Naive thymus-derived CD8-positive, alpha-beta T cell (primary cell): ENCODE results near the gene RTN1. TPM values are rescaled to one million over a fixed set of nuclear protein-coding genes. Genes with fewer than 3 reads are reported as not detected.

Experiments
- ATAC-seq, 2 donors: fragments of 150-1000 bp; cut with Tn5 transposase in 1 of 2; sonication (Bioruptor Pico), chemical (Tn5 transposase) in 1 of 2; 1 replicate in 1 of 2; 2 replicates in 1 of 2; pipeline ENCODE4 v1.10.0; 2021; ENCODE audit warnings: mild to moderate bottlenecking in 2 of 2, moderate library complexity in 2 of 2
- POLR2A ChIA-PET: fragments of 350-600 bp; sonication (Branson Sonifier 250); formaldehyde crosslinking; loops from one replicate; lab custom pipeline; 2021; ENCODE audit warnings: antibody characterized with exemption; lab: Charles Lee
- DNase-seq, 10 donors: peaks; one replicate each; pipeline versions ENCODE4 v3.0.0 to v3.0.0-alpha.2; 2020 to 2022
- H3K27ac Mint-ChIP-seq, 10 donors: one replicate each; pipeline ENCODE4 v1.8.0; 2020 to 2022; ENCODE audit warnings: mild to moderate bottlenecking in 10 of 10, mixed read lengths in 10 of 10, moderate library complexity in 4 of 10, inconsistent platforms in 1 of 10
- H3K27me3 Mint-ChIP-seq, 5 donors: one replicate each; pipeline ENCODE4 v1.8.0; 2021 to 2022; ENCODE audit warnings: mixed read lengths in 5 of 5
- H3K36me3 Mint-ChIP-seq, 3 donors: one replicate each; pipeline ENCODE4 v1.8.0; 2020 to 2022; ENCODE audit warnings: mixed read lengths in 3 of 3, mild to moderate bottlenecking in 2 of 3, inconsistent platforms in 1 of 3
- H3K4me1 Mint-ChIP-seq, 4 donors: one replicate each; pipeline ENCODE4 v1.8.0; 2021 to 2022; ENCODE audit warnings: mixed read lengths in 4 of 4
- H3K4me3 Mint-ChIP-seq, 10 donors: one replicate each; pipeline ENCODE4 v1.8.0; 2020 to 2022; ENCODE audit warnings: mild to moderate bottlenecking in 10 of 10, mixed read lengths in 10 of 10, moderate library complexity in 6 of 10, inconsistent platforms in 1 of 10
- H3K9me3 Mint-ChIP-seq, 9 donors: one replicate each; pipeline ENCODE4 v1.8.0; 2020 to 2022; ENCODE audit warnings: mixed read lengths in 9 of 9, mild to moderate bottlenecking in 3 of 9, inconsistent platforms in 1 of 9, moderate library complexity in 1 of 9
- polyA plus RNA-seq, 3 donors: library from polyadenylated mRNA; unstranded; fragments of 300-500 nt; fragmentation: Illumina TruSeq; gene quantifications; one replicate each; pipeline ENCODE4 v1.2.3, GENCODE V29; 2021
- total RNA-seq, 8 experiments: library from RNA in 2 of 8; stranded (reverse) in 2 of 8; gene quantifications; one replicate each; pipeline ENCODE4 v1.2.3 and lab custom pipeline; 2021 to 2026

The RTN1 gene
- total and polyA plus RNA-seq, 5 experiments from 2014 or later, result 0.10 TPM; not detected in 4

DNA sequence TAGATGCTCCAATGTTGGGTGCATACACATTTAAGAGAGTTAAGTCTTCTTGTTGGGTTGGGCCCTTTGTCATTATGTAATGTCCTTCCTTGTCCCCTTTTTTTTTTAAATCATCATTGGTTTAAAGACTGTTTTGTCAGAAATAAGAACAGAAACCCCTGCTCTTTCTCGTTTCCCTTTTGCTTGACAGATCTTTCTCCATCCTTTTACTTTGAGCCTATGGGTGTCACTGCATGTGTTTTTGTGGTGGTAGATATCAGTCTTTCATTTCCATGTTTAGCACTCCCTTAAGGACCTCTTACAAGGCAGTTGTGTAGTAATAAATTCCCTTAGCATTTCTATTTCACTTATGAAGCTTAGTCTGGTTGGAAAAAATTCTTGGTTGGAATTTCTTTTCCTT lies 47.4 kb downstream of the RTN1 start:
- Mint-ChIP-seq H3K4me1 (no peaks in the 10 kb centered on the region), H3K9me3 (peaks cover 0 to 4% (median 0%) of the 10 kb centered on the region in 9 donors), H3K27me3 (peaks cover 2 to 41% (median 19%) of the 10 kb centered on the region in 5 donors), H3K27ac (no peak overlapping the region), H3K36me3 (no peaks in the 10 kb centered on the region), H3K4me3 (no peak overlapping the region)
- POLR2A ChIA-PET, result no interaction called here
- DNase-seq (no peak), ATAC-seq (no peak)

DNA sequence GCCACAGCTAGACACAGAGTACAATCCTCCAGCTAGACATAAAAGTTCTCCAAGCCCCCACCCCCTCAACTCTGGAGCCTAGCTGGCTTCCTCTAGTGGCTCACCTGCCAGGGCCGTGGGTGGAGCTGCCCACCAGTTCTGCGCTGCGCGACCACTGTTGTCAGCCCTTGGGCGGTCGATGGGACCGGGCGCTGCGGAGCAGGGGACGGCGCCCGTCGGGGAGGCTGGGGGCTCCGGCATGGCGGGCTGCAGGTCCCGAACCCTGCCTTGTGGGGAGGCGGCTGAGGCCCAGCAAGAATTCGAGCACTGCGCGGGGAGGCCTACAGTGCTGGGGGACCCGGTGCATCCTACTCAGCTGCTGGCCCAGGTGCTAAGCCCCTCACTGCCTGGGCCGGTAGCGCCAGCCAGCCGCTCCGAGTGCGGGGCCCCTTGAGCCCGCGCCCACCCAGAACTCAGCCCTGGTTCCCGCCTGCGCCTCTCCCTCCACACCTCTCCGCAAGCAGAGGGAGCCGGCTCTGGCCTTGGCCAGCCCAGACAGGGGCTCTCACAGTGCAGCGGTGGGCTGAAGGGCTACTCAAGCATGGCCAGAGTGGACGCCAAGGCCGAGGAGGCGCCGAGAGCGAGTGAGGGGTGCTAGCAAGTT lies 51.0 kb downstream of the RTN1 start:
- peaks cover 0 to 3% (median 0%) of the 10 kb centered on the region in 4 donors for H3K4me1 Mint-ChIP-seq
- POLR2A ChIA-PET, result no interaction called here
- ATAC-seq (no peak), DNase-seq (peak in 1 of 10 donors; percentile 5)
- H3K4me3 Mint-ChIP-seq, result no peak overlapping the region
- H3K9me3 Mint-ChIP-seq, result peaks cover 0 to 4% (median 0%) of the 10 kb centered on the region in 9 donors
- H3K36me3 Mint-ChIP-seq, result no peaks in the 10 kb centered on the region
- H3K27ac Mint-ChIP-seq, result no peak overlapping the region
- peaks cover 3 to 32% (median 8%) of the 10 kb centered on the region in 5 donors for H3K27me3 Mint-ChIP-seq

DNA sequence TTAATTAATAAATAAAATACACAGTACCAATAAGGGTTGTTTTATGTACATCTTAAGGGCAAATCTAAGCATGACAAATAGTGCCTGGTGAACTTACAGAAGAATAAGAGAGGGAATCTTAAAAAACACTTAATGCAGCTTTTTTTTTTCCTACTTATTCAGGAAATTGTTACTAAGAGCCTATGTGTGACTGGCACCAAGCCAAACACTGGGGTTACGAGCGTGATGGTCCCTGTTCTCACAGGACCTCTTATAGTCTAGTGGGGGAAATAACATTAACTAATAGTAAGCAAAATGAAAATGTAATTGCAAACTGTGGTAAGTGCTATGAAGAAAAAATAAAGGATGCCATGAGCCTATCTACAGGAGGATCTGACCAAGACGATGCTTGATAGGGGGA lies 53.6 kb downstream of the RTN1 start:
- POLR2A ChIA-PET, result no interaction called here
- DNase-seq, result no peak
- Mint-ChIP-seq H3K36me3 (no peaks in the 10 kb centered on the region), H3K4me1 (peaks cover 0 to 3% (median 0%) of the 10 kb centered on the region in 4 donors), H3K4me3 (no peak overlapping the region), H3K27ac (no peak overlapping the region), H3K9me3 (peaks cover 0 to 4% (median 0%) of the 10 kb centered on the region in 9 donors), H3K27me3 (peaks cover 3 to 18% (median 5%) of the 10 kb centered on the region in 5 donors)
- no peak for ATAC-seq

GRCh38 chr14:59814988-59815387 lies 55.6 kb downstream of the RTN1 start:
- ATAC-seq (no peak), DNase-seq (no peak)
- Mint-ChIP-seq H3K27ac (no peak overlapping the region), H3K27me3 (peaks cover 7 to 23% (median 14%) of the 10 kb centered on the region in 5 donors), H3K4me1 (peaks cover 0 to 3% (median 0%) of the 10 kb centered on the region in 4 donors), H3K4me3 (no peak overlapping the region), H3K9me3 (no peaks in the 10 kb centered on the region), H3K36me3 (no peaks in the 10 kb centered on the region)
- POLR2A ChIA-PET, result no interaction called here

DNA sequence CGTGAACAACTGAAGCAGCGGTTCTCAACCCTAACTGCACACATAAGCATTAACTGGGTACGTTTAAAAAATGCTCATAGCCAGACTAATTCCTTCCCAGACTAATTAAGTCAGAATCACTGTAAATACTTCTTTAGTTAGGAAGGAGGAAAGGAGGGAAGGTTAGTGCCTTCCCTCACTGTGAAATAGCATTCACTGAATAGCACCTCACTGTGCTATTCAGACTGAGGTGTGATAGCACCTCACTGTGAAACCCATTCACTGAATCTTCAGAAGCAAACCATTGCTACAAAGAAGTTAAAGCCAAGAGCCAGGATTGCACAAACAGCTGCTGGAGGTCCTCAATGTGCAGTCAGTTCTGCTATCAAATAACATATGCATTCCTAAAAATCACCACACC lies 58.8 kb downstream of the RTN1 start:
- no peaks in the 10 kb centered on the region for H3K36me3 Mint-ChIP-seq
- ATAC-seq (no peak), DNase-seq (no peak)
- peaks cover 8 to 46% (median 19%) of the 10 kb centered on the region in 5 donors for H3K27me3 Mint-ChIP-seq
- peaks cover 0 to 9% (median 0%) of the 10 kb centered on the region in 9 donors for H3K9me3 Mint-ChIP-seq
- POLR2A ChIA-PET, result no interaction called here
- H3K4me3 Mint-ChIP-seq, result no peak overlapping the region
- no peak overlapping the region for H3K27ac Mint-ChIP-seq
- peaks cover 0 to 3% (median 0%) of the 10 kb centered on the region in 4 donors for H3K4me1 Mint-ChIP-seq

- peaks cover 8 to 44% (median 19%) of the 10 kb centered on the region in 5 donors for H3K27me3 Mint-ChIP-seq
- H3K27ac Mint-ChIP-seq, result no peak overlapping the region
- no peak overlapping the region for H3K4me3 Mint-ChIP-seq
- POLR2A ChIA-PET, result no interaction called here
- peaks cover 0 to 3% (median 0%) of the 10 kb centered on the region in 4 donors for H3K4me1 Mint-ChIP-seq
- DNase-seq (no peak), ATAC-seq (no peak)
- H3K9me3 Mint-ChIP-seq, result peaks cover 0 to 9% (median 0%) of the 10 kb centered on the region in 9 donors
- H3K36me3 Mint-ChIP-seq, result no peaks in the 10 kb centered on the region
These were observed 59.5 kb downstream of the RTN1 start for GRCh38 chr14:59811073-59811472.

GRCh38 chr14:59803052-59803540 lies 67.5 kb downstream of the RTN1 start:
- Mint-ChIP-seq H3K36me3 (no peaks in the 10 kb centered on the region), H3K27me3 (peaks cover 0 to 23% (median 15%) of the 10 kb centered on the region in 5 donors), H3K4me3 (no peak overlapping the region), H3K9me3 (peaks cover 0 to 4% (median 0%) of the 10 kb centered on the region in 9 donors), H3K27ac (no peak overlapping the region), H3K4me1 (no peaks in the 10 kb centered on the region)
- ATAC-seq (no peak), DNase-seq (no peak)
- POLR2A ChIA-PET, result no interaction called here

DNA sequence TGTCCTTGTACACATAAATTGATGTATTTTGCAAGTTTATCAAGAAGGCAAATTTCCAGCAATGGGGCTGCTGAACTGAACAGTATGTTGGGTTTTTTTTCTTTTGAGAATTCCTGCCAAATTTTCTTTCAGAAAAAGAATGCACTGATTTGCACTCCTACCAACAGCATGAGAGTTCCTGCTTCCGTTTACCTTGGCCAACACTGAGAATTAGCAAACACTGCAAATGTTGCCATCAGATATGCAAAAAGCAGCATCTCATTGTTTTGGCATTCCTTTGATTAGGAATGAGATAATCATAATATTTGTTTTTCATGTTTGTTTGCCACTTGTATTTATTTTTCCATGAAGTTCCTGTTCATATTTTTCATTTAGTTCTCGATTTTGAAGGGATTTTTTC lies 82.4 kb downstream of the RTN1 start:
- peaks cover 2 to 20% (median 5%) of the 10 kb centered on the region in 5 donors for H3K27me3 Mint-ChIP-seq
- no peaks in the 10 kb centered on the region for H3K36me3 Mint-ChIP-seq
- ATAC-seq (no peak), DNase-seq (no peak)
- no peaks in the 10 kb centered on the region for H3K4me1 Mint-ChIP-seq
- H3K4me3 Mint-ChIP-seq, result no peak overlapping the region
- H3K27ac Mint-ChIP-seq, result no peak overlapping the region
- H3K9me3 Mint-ChIP-seq, result no peaks in the 10 kb centered on the region
- POLR2A ChIA-PET, result no interaction called here

- H3K27ac Mint-ChIP-seq, result no peak overlapping the region
- H3K4me3 Mint-ChIP-seq, result no peak overlapping the region
- H3K9me3 Mint-ChIP-seq, result no peaks in the 10 kb centered on the region
- POLR2A ChIA-PET, result no interaction called here
- H3K27me3 Mint-ChIP-seq, result peaks cover 2 to 25% (median 5%) of the 10 kb centered on the region in 5 donors
- no peaks in the 10 kb centered on the region for H3K4me1 Mint-ChIP-seq
- no peak for ATAC-seq
- H3K36me3 Mint-ChIP-seq, result no peaks in the 10 kb centered on the region
- DNase-seq, result no peak
These were observed 83.4 kb downstream of the RTN1 start for GRCh38 chr14:59787045-59787674.

DNA sequence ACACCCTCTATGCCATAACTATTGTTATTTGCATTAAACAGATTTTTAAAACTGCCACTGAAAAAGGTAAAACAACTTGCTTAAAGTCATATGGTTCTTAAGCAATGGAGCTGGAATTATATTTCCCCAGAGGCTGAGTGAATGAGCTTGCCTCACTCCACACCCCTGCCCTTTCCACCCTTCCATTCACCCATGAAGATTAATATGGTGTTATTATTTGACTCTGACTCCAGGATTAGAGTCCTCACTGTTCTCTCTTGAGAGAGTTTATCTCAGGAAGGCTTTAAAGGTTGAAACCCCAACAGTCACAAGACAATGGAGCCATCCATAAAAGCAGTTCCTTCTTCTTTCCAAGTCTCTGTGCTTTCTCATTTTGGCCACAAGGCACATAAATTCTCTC lies 84.9 kb downstream of the RTN1 start:
- Mint-ChIP-seq H3K9me3 (no peaks in the 10 kb centered on the region), H3K27me3 (peaks cover 0 to 14% (median 4%) of the 10 kb centered on the region in 5 donors), H3K27ac (no peak overlapping the region), H3K4me1 (no peaks in the 10 kb centered on the region), H3K36me3 (no peaks in the 10 kb centered on the region), H3K4me3 (no peak overlapping the region)
- POLR2A ChIA-PET, result no interaction called here
- no peak for ATAC-seq
- no peak for DNase-seq

DNA sequence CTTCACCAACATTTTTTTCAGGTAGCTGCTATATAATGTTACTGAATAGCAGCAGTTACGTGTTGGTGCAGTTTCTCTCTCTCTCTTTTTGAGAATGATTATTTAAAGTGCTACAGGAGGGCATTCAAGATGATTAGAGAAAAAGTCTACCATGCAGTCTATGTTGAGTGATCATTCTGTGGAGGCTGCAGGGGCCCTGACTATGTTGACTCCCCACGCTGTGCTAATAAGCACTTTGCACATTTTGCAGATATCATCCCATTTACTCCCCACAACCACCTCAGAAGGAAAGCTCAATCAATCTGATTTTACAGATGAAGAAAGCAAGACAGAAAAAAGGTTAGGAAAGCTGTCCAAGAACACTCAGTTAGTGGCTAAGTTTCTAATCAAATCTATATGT lies 87.8 kb downstream of the RTN1 start:
- H3K36me3 Mint-ChIP-seq, result no peaks in the 10 kb centered on the region
- ATAC-seq, result no peak
- no peak for DNase-seq
- no peaks in the 10 kb centered on the region for H3K4me1 Mint-ChIP-seq
- H3K9me3 Mint-ChIP-seq, result no peaks in the 10 kb centered on the region
- POLR2A ChIA-PET, result no interaction called here
- no peak overlapping the region for H3K27ac Mint-ChIP-seq
- H3K27me3 Mint-ChIP-seq, result peaks cover 12 to 30% (median 16%) of the 10 kb centered on the region in 5 donors
- no peak overlapping the region for H3K4me3 Mint-ChIP-seq

- H3K4me1 Mint-ChIP-seq, result no peaks in the 10 kb centered on the region
- DNase-seq, result no peak
- H3K4me3 Mint-ChIP-seq, result no peak overlapping the region
- H3K27me3 Mint-ChIP-seq, result peaks cover 8 to 22% (median 13%) of the 10 kb centered on the region in 5 donors
- no peaks in the 10 kb centered on the region for H3K36me3 Mint-ChIP-seq
- no peaks in the 10 kb centered on the region for H3K9me3 Mint-ChIP-seq
- POLR2A ChIA-PET, result no interaction called here
- ATAC-seq, result no peak
- H3K27ac Mint-ChIP-seq, result no peak overlapping the region
These were observed 93.5 kb downstream of the RTN1 start for GRCh38 chr14:59777006-59777579.

DNA sequence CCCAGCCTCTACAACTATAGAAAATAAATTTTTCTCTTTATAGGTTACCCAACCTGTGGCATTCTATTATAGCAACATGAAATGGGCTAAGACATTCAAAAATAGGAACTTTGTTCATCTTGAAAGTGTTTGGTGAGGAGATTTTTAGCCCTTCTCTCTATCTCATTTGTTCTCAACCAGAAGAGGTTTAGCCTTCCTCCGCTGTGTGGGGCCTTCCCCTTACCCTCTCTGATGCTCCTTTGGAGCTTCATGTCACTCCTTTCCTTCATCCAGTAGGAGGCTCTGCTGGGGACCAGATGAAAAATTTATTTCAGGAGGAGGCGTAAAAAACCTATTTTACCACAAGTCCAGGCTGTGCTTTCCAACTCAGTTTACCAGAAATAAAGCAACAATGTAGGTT lies 94.1 kb downstream of the RTN1 start:
- Mint-ChIP-seq H3K36me3 (no peaks in the 10 kb centered on the region), H3K9me3 (no peaks in the 10 kb centered on the region), H3K27ac (no peak overlapping the region), H3K4me1 (no peaks in the 10 kb centered on the region), H3K27me3 (peaks cover 8 to 22% (median 13%) of the 10 kb centered on the region in 5 donors), H3K4me3 (no peak overlapping the region)
- POLR2A ChIA-PET, result no interaction called here
- DNase-seq (no peak), ATAC-seq (no peak)
